GM21367 (cell line): ENCODE measurements around the gene STX8.

Experiments
- ATAC-seq: cut with Tn5 transposase; IDR thresholded peaks from one replicate; pipeline ENCODE4 v1.9.1; 2021; ENCODE audit not compliant: unreplicated experiment

The STX8 gene

GRCh38 chr17:9215465-9215864 is 360.2 kb downstream of the STX8 start:
- no peak for ATAC-seq

GRCh38 chr17:9213303-9213640 is 362.3 kb downstream of the STX8 start:
- no peak for ATAC-seq

DNA sequence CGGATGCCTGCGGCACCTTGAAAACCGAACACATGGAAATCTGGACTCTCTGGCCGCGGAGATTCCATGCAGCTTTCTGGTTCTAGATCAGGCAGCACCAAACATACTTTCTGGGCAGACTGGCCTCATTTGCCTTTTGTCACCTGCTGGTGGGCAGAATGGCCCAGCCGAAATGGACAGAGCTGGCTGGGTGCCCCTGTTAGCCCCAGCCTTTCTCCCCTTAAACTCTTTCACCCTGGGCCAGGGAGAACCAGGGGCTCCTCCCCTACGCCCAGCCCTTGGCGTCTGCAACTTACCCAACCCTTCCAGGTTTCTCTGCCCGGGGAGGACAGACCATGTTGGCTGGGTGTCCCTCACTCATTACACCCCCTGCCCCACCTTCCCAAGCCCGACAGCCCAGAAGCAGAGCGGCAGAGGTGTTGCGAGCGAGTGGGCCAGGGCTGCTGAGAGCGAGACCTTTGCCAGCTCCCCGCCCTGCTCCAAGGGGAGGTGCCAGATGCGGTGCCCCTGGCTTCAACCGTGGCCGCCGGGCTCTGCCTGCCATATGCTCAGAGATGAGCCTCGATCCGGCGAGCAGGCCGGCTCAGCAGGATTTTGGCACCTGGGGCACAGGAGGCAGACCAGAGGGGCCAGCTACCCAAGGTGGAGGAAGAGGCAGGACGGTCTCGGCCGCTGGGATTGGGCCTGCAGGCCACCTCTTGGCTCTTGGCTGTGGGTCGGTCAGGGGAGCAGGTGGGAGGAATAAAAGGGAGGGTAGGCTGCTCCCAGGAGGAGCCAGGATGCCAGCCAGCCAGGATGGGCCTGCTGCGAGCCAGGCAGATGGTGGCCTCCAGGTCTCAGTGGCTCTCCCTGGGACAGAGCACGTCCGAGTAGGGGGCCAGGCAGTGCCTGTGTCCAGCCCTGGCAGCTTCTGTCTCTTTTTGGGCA is 363.0 kb downstream of the STX8 start:
- ATAC-seq, result no peak

- ATAC-seq, result no peak
These were observed 364.4 kb downstream of the STX8 start for GRCh38 chr17:9211133-9211765.

- no peak for ATAC-seq
These were observed 365.7 kb downstream of the STX8 start for GRCh38 chr17:9209781-9210370.

DNA sequence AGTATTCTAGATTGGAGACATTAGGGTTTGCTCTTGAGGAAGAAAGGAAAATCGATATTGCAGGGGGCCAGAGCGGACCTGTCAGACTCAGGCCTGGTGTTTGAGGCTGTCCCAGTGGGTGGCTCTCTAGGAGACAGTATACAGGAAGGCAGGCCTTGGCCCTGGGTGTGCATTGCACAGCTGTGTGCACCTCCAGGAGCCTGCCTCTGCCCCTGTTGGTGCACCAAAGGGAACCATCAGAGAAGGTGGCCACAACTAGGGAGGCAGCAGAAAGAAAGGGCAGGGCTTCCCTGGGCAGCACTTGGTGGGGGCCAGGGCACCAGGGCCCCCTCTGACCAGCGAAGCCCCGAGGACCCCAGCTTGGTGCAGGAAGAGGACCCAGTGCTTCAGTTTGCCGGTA is 366.3 kb downstream of the STX8 start:
- ATAC-seq, result no peak

DNA sequence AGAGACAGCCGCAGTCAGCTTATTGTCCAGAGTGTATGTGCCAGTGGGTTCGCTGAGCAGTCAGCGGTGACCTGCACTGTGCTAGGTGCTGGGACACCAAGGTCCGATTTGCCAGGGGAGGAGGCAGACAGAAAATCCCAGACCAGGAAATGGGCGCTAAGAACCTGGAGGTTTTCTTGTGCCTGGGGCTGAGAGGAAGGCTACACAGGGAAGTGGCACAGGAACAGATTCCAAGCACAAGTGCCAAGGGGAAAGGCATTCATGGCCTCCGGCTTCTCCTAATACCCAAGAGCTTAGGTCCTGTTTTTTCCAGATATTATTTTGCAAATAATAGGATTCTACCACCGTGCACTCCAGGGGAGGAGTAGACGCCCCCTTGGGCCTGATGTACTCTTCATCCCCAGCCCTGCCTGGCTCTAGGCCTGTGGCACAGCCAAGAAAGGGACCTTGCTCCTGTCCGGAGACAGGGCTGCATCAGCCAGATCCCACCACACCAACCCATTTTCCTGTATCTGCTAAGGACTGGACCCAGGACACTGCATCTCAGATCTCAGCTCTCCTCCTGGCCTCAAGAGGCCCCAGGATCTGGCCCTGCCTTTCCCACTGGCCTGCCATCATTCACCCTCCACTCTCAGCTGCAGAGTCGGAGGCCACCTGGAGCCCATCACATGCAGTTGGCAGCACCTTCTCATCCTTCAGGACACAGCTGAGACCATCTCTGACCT is 367.1 kb downstream of the STX8 start:
- ATAC-seq, result no peak

DNA sequence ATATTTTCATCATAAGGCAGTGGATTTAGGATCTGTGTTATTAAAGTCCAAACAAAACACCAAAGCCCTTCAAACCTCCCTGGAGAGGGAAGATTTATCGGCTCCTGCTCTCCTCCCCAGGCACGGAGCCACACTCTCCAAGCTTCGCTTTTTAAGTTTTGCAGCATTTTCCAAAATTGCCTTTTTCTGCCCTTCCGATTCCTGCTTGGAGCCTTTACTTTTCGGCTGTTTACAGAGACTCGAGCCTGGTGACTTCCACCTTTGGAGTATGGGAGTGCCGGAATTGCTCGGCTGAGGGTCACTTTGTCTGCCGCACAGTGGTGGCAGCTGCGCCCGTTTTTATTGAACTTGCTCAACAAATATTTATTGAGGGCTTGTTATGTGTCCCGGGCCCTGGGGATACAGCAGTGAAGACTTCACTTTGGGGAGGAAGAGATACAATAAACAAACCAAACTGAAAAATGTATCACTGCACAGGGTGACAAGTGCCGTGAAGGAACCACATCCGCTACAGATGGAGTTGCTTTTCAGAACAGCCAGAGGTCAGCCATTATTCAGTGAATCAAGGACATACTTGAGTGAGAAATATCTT is 368.8 kb downstream of the STX8 start:
- ATAC-seq, result no peak

GRCh38 chr17:9206410-9206703 is 369.3 kb downstream of the STX8 start:
- ATAC-seq, result no peak

GRCh38 chr17:9205520-9206409 is 369.9 kb downstream of the STX8 start:
- no peak for ATAC-seq

DNA sequence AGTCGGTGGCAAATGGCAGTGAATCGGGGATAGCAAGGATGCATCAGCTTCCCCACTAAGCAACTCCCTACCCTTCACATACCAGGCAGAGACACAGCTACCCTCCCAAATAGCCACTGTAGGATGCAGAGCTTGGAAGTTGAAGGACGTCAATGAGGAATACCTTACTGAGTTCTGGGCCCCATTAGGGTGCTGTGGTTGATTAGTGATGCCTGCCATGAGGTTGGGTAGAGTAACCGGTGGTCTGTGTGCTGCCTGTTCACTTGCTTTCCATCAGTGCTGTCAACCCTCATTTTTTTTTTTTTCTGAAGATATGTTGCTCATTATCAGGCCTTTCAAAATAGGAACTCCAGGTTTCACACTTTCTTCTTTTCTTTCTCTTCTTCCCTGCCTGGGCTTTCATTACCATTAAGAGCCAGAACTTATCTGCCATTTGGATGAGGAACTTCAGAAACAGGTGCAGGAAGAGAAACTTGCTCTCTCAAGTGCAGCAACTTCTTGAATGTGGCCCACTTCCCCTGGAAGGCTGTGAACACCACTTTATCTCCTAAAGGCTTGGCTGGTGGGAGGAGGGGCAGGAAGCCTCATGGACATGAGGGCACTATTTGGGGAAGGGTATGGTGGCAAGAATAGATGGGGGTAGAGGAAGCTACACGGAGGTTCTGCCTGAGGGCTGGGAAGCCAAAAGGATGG is 370.8 kb downstream of the STX8 start:
- ATAC-seq, result no peak

DNA sequence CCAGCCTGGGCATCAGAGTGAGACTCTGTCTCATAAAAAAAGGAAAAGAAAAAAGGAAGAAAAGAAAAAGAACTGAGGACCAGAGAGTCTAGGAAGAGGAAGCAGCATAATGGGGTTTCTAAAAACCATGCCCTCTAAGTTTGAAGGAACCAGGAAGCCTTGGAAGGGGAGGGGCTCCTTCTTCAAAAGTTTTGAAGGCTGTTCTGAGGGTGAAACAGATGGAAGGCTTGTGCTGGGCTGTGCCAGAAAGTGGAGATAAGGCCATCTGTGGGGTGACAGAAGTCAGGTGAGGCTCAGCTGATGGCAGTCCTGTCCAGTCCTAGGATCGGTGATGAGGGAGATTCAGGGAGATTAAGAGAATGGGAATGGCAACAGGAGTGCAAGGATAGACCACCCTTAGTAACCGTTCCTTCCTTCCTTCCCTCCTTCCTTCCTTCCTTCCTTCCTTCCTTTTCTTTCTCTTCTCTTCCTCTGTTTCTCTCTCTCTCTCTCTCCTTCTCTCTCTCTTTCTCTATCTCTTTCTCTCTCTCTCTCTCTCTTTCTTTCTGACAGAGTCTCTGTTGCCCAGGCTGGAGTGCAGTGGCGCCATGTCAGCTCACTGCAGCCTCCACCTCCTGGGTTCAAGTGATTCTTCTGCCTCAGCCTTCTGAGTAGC is 371.7 kb downstream of the STX8 start:
- no peak for ATAC-seq

DNA sequence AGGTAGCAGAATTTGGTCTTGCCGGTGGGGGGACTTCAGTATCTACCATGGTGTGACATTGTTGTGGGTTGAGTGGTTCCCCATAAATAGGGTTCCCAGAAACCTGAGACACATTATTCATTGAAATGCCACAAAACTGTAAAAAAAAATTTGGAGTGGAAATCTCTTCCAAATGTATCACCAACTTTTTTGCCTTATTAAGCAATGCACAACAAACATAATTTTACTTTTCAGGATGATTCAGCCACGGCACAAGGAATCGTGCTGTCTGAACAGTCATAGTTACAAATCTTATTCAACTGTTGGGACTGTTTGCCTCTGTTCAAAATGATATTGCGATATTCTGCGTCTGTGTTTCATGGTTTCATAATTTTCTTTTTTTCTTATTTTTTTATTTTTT is 373.1 kb downstream of the STX8 start:
- ATAC-seq, result no peak

DNA sequence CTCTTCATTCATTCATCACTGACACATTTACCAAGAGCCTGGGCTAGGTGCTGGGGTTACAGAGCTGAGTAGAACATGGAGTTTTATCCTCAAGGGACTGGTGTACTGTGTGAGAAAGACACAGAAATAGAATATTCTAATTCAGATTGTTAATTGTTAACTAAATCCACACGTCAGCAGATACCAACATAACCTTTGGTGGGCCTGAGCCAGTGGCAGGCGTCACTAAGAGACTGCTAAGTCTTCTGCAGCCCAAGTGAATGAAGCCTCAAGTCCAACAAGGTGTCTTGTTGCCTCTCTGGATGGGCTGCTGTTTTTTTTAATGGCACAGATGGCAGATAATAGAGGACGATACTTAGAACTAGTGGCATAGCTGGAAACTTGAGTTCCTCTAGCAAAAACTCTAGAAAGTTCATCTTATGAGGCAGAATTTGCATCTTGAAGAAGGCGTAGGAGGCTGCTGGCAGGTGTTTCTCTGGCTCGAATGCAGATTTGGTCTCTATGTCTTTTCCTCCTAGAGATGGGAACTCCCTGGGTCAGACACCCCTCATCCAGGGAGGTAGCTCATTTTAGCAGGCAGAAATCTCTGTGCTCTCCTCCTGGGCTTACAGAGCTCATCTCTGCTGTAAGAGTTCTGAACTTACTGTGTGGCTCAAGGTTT is 374.8 kb downstream of the STX8 start:
- ATAC-seq, result no peak
